HG03045 (cell line): Measurements from ENCODE around the gene MROH7.

Experiments
- ATAC-seq: cut with Tn5 transposase; IDR thresholded peaks from one replicate; pipeline ENCODE4 v1.9.1; 2021; ENCODE audit warnings: mild to moderate bottlenecking, moderate library complexity; ENCODE audit not compliant: unreplicated experiment

The MROH7 gene

DNA sequence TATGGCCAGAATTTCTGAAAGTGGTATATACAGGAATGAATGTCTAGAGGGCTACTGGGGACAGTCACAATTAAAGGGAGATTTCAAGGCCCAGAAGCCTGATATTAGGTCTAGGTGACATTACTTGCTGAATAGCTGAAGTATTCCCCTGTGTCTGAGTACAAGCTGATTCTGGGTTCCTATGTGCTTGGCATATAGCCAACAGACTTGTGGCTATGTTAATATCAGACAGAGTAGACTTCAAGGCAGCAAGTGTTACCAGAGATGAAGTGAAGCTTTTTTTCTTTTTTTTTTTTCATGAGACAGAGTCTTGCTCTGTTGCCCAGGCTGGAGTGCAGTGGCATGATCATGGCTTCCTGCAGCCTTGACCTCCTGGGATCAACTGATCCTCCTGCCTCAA is 82.4 kb downstream of the MROH7 start:
- ATAC-seq, result no peak

- ATAC-seq, result no peak
These were observed 83.2 kb downstream of the MROH7 start for GRCh38 chr1:54724771-54725170.

GRCh38 chr1:54728027-54728426 is 86.4 kb downstream of the MROH7 start:
- ATAC-seq, result no peak

- ATAC-seq, result no peak
These were observed 95.1 kb downstream of the MROH7 start for GRCh38 chr1:54736685-54737084.

DNA sequence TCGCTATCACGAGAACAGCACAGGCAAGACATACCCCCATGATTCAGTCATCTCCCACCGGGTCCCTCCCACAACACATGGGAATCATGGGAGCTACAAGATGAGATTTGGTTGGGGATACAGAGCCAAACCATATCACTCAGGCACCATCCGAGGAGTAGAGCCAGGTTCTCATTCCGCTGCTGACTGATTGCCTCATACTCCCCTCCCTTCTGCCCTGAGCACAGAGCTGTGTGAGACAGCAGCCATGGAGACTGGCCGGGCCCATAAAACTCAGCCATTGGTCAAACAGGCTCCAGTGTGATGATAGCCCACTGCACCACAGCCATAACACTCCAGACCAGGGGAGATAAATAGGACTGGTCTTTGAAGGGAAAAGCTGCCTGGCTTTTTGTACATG is 96.7 kb downstream of the MROH7 start:
- no peak for ATAC-seq

DNA sequence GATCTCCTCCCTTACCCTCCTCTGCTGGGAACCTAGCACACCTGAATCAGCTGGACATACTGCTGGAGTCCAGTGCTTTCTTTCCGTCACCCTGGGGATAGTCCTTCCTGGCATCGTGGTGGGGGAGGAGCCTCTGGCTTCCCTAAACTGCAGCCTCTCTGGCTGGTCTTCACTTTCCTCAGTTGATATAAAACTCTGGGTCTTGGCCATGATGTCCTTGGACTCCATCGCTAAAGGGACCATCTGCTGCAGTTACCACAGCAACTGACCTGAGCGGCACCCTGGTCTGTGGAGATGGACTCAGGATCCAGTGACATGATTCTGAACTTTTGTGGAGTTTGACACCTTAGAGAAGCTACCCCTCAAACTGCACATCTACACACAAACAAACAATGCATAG is 99.9 kb downstream of the MROH7 start:
- ATAC-seq, result no peak

- ATAC-seq, result no peak
These were observed 100.7 kb downstream of the MROH7 start for GRCh38 chr1:54742282-54742681.

GRCh38 chr1:54743416-54744226 is 102.0 kb downstream of the MROH7 start:
- ATAC-seq, result no peak

DNA sequence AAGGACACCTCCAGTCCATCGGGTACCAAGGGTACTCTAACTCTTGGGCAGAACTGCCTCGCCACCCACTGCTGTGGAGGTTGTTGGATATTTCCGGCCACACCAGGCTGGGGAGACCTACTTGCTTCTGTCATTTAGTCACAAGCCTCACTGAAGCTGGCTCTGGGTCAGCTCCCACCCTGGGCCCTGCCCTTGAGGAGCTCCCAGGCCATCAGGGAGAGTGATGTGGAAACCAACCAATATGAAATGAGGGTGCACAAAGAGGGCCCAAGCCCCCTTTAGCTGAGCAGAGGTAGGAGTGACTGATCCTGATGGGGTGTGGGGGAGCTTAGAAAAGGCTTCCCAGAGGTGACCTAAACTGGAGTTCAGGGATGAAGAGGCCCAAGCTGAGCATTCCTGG is 103.1 kb downstream of the MROH7 start:
- no peak for ATAC-seq

GRCh38 chr1:54745274-54745673 is 103.7 kb downstream of the MROH7 start:
- ATAC-seq, result no peak

GRCh38 chr1:54745864-54746263 is 104.3 kb downstream of the MROH7 start:
- ATAC-seq, result no peak

DNA sequence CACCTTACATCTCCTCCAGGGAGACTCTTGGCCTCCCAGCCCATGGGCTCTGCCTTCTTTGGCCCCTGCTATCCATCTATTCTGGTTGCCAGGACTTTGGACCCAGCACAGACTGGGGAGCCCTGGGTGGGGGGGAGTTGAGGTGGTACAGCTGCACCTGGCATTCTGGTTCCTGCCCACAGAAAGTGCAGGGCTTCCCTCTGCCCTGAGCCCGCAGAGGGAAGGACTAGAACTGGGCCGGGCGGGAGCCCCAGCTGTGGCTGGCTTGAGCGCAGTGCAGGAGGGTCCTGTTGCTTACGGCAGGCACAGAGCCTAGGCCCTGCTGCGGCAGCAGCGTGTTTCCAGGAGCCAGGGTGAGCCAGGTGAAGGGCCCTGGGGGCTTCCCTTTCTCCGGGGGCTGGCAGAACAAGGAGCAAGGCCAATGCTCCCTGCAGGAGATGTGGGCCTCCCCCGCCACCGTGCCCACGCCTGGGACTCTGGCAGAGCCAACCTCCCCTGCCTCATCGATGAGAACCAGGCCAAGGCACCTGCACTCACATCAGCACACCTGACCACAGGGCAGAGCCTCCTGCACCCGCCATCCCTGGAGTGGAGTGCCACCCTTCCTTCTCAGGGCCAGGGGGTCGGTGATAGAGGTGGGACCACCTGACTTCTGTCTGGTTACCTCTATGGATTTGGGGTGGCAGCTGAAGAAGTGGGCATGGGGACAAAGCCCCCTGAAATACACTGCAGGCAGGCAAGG is 106.7 kb downstream of the MROH7 start:
- no peak for ATAC-seq

GRCh38 chr1:54750596-54750995 is 109.0 kb downstream of the MROH7 start:
- no peak for ATAC-seq

DNA sequence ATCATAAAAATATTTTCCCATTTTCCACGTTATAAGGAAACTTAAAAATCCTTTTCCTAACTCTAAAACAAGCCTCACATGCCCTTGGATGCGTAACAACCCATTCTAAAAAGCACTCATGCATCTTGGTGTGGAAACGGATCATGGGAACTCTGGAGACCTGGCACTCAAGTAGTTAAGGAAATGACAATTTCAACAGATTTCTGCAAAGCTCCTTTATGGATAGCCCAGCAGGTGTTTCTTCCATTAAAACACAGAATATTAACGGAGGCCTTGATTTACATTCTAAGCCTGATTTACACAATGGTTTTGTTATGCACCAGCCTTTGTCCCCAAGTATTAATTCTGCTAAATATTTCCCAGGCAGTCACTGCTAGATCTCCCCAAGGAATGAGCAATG is 109.8 kb downstream of the MROH7 start:
- no peak for ATAC-seq

DNA sequence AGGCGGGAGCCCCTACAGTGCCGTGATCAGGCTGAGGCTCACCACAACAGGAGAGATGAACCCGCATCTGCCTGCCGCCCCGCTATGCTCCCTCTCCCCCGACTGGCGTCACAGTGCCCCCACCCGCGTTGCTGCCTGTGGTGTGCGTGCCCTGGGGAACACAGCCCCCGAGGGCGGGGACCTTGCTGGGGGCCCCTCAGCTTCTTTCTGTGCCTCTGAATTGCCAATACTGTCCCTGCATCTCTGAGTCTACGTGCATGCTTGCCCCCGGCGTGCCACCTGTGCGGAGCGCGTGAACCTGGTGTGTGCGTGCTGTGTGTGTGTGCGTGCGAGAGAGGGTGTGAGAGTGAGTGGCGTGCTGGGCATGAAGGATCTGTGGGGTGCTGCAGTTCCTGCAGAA is 112.5 kb downstream of the MROH7 start:
- no peak for ATAC-seq

- ATAC-seq, result no peak
These were observed 113.1 kb downstream of the MROH7 start for GRCh38 chr1:54754486-54755285.

DNA sequence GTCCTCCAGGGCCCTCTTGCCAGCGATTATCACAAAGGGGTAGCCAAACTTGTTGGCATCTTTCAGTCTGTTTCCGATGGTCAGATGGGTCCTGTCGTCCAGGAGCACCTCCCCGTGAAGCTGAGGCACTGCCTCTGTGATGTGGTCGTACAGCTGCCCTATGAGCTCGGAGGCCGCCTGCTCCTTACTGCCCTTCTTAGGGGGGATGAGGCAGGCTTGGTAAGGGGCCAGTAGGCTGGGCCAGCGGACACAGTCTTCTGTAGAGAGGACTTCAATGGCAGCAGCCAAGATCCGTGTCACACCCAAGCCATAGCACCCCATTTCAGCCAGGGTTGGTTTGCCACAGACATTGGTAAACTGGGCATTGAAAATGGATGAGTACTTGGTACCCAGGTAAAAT is 116.2 kb downstream of the MROH7 start:
- no peak for ATAC-seq

GRCh38 chr1:54758678-54759348 is 117.2 kb downstream of the MROH7 start:
- ATAC-seq, result no peak
